Brain microvascular endothelial cell (primary cell): ENCODE results near the gene HS3ST3A1.

ENCODE experiments used
- DNase-seq: peaks from one replicate; pipeline ENCODE4 v3.0.0-alpha.2; 2020
- H3K27ac ChIP-seq: fragments of 250-450 bp; sonication (Bioruptor Pico); 2 replicates; pipeline ENCODE4 v1.5.1; 2020; ENCODE audit warnings: mild to moderate bottlenecking, moderate library complexity
- H3K27me3 ChIP-seq: fragments of 250-450 bp; sonication (Bioruptor Pico); replicated peaks from 2 replicates; pipeline ENCODE4 v1.5.1; 2020; ENCODE audit warnings: mild to moderate bottlenecking
- H3K36me3 ChIP-seq: fragments of 250-450 bp; sonication (Bioruptor Pico); replicated peaks from 2 replicates; pipeline ENCODE4 v1.5.1; 2020; ENCODE audit warnings: mild to moderate bottlenecking
- H3K4me3 ChIP-seq: 2 replicates; pipeline ENCODE4 v1.5.1; 2011; ENCODE audit warnings: low read depth, mild to moderate bottlenecking, control low read depth, low read length, moderate library complexity
- in situ Hi-C: cut with HindIII; loops from 2 replicates; pipeline ENCODE4 v1.10.0; 2017; ENCODE audit warnings: low sequenced_read_pairs, low pct_ligation_motif_present
- TF ChIP-seq, protein P1 (sequence below): IDR thresholded peaks from 2 replicates; pipeline ENCODE4 v1.5.1; 2011; ENCODE audit warnings: low read depth, mild to moderate bottlenecking, moderate library complexity, low read length, control low read depth, inconsistent platforms; ENCODE audit errors: missing control alignments

Gene HS3ST3A1

DNA sequence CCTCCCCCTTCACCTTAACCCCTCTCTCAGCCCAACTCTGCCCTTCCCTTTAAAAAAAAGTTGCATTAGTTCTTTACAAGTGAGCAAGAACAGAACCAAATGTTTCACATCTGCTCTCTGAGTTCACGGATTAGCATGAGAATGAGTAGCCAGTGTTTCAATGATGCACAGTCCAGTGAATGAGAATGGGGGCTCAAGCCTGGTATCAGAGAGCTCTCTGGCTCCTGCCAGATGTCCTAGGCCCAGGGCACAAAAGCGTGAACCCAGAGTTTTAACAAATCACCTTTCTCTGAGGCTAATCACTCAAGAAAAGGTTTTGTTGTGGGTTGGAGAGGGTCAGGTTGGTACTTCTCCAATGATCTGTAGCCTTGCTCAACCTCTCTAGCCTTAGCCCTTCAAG lies 41.5 kb upstream of the HS3ST3A1 start:
- no peak overlapping the region for H3K27ac ChIP-seq
- no peak for DNase-seq
- no peaks in the 10 kb centered on the region for H3K36me3 ChIP-seq
- in situ Hi-C loops: no loop called here
- H3K4me3 ChIP-seq: no peak overlapping the region
- TF ChIP-seq, protein P1, sequence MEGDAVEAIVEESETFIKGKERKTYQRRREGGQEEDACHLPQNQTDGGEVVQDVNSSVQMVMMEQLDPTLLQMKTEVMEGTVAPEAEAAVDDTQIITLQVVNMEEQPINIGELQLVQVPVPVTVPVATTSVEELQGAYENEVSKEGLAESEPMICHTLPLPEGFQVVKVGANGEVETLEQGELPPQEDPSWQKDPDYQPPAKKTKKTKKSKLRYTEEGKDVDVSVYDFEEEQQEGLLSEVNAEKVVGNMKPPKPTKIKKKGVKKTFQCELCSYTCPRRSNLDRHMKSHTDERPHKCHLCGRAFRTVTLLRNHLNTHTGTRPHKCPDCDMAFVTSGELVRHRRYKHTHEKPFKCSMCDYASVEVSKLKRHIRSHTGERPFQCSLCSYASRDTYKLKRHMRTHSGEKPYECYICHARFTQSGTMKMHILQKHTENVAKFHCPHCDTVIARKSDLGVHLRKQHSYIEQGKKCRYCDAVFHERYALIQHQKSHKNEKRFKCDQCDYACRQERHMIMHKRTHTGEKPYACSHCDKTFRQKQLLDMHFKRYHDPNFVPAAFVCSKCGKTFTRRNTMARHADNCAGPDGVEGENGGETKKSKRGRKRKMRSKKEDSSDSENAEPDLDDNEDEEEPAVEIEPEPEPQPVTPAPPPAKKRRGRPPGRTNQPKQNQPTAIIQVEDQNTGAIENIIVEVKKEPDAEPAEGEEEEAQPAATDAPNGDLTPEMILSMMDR: no peak
- H3K27me3 ChIP-seq: no peaks in the 10 kb centered on the region

DNA sequence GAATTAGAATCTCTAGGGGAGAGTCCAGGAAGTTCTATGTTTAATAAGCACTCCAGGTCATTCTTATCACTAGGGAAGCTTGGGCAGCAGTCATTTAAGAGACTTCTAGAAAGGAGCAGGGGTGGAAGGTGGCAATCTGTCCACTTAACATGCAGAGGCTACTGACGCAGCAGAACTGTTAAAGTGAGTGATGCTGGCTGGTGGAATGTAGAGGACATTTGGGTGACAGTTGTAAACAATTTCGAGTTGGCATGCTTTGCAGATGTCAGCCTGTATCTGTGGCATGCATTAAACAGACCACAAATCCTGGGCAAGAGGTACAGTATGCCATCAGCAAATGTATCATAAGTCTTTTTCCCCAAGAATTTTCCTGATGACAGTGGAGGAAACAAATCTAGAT lies 40.5 kb upstream of the HS3ST3A1 start:
- in situ Hi-C loops: no loop called here
- no peak overlapping the region for H3K27ac ChIP-seq
- TF ChIP-seq, protein P1: no peak
- no peaks in the 10 kb centered on the region for H3K36me3 ChIP-seq
- no peaks in the 10 kb centered on the region for H3K27me3 ChIP-seq
- no peak overlapping the region for H3K4me3 ChIP-seq
- DNase-seq: no peak

DNA sequence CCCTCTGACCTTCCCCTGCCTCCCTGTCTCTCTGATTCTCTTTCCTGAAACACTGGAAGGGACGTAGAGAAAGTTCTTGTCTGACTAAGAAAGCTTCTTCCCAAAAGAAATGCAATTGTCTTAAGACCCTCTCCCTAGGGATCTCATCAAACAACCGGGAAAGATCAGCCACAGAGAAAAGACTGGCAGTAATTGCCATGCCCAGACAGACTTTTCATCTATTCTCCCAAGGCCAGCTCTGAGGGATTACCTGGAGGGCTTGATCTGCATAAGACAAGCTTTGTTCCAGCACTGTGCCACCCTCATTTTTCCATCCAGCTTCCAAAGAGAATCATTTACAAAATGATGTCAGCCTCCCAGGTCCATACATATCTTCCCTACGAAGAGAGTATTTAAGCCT lies 38.8 kb upstream of the HS3ST3A1 start:
- TF ChIP-seq, protein P1: no peak
- no peaks in the 10 kb centered on the region for H3K27me3 ChIP-seq
- no peak overlapping the region for H3K27ac ChIP-seq
- DNase-seq: no peak
- H3K4me3 ChIP-seq: no peak overlapping the region
- in situ Hi-C loops: no loop called here
- H3K36me3 ChIP-seq: no peaks in the 10 kb centered on the region

DNA sequence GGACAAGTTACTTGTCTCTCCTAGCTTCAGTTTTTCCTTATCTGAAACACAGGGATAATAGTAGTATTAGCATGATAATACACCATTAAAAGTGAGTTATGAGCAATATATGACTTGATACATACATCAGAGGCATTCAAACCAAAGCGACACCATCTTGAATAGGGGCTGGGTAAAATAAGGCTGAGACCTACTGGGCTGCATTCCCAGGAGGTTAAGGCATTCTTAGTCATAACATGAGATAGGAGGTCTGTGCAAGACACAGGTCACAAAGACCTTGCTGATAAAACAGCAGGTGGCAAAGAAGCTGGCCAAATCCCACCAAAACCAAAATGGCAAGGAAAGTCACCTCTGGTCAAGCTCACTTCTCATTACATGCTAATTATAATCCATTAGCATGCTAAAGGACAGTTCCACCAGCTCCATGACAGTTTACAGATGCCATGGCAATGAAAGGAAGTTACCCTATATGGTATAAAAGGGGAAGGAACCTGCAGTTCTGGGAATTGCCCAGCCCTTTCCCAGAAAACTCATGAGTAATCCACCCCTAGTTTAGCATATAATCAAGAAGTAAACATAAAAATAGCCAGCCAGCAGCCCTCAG lies 37.2 kb upstream of the HS3ST3A1 start:
- no peak overlapping the region for H3K27ac ChIP-seq
- in situ Hi-C loops: no loop called here

DNA sequence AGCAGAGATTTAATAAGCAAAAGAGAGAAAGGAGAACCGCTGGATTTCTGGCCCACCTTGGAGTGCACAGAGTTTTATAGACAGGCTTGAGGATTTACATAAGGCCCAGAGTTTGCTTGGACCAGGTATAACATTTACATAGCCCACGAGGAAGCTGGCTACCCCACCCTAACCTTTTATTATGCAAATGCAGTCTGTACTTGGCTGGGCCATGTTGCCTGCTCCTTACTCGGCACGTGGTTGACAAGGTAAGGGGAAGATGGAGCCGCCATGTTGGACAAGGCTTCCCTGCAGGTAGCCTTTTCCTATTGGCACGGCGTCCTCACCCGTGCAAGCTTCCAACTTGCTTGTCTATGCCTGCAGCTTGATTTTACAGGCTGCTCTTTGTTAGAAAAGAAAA lies 35.2 kb upstream of the HS3ST3A1 start:
- Histone ChIP-seq H3K27ac (no peak overlapping the region), H3K27me3 (no peaks in the 10 kb centered on the region), H3K4me3 (no peak overlapping the region), H3K36me3 (no peaks in the 10 kb centered on the region)
- DNase-seq: no peak
- in situ Hi-C loops: no loop called here
- TF ChIP-seq, protein P1: no peak

More for the DNA sequence above, 37.2 kb upstream of the HS3ST3A1 start:
- H3K4me3 ChIP-seq: no peak overlapping the region
- no peak for DNase-seq
- TF ChIP-seq, protein P1: no peak
- no peaks in the 10 kb centered on the region for H3K27me3 ChIP-seq
- H3K36me3 ChIP-seq: no peaks in the 10 kb centered on the region

DNA sequence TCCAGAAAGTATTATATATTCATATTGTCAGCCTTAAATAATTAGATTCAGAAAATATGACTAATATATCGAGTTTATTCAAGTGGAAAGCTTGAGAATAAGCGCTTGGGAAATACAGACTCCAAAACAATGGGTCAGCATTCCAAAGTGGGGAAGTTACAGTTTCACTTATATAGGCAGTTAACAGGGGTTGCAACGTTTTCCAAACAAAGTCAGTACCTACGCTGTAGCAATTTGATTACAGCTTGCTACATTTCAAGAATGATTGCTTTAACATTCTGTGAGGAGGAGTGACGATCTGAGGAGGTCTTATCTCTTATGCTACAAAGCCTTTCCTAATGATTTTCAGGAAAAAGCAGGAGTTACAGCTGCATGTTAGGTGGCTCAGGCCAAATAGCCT lies 34.2 kb upstream of the HS3ST3A1 start:
- Histone ChIP-seq H3K27ac (no peak overlapping the region), H3K36me3 (no peaks in the 10 kb centered on the region), H3K27me3 (no peaks in the 10 kb centered on the region), H3K4me3 (no peak overlapping the region)
- in situ Hi-C loops: no loop called here
- DNase-seq: no peak
- TF ChIP-seq, protein P1: no peak
